Measurements from ENCODE around the gene AKAP8. TPM values are rescaled to one million over a fixed set of nuclear protein-coding genes. Genes with fewer than 3 reads are reported as not detected.
"Not testable (repeated sequence)": the region's sequence is repeated elsewhere in the genome, so short reads cannot be mapped to it uniquely, and the experiment has no call there.

AKAP8 gene
- total RNA-seq (2014; rRNA removed; shearing (Covaris generic)), result 9.5 and 11.6 TPM in 2 replicates

DNA sequence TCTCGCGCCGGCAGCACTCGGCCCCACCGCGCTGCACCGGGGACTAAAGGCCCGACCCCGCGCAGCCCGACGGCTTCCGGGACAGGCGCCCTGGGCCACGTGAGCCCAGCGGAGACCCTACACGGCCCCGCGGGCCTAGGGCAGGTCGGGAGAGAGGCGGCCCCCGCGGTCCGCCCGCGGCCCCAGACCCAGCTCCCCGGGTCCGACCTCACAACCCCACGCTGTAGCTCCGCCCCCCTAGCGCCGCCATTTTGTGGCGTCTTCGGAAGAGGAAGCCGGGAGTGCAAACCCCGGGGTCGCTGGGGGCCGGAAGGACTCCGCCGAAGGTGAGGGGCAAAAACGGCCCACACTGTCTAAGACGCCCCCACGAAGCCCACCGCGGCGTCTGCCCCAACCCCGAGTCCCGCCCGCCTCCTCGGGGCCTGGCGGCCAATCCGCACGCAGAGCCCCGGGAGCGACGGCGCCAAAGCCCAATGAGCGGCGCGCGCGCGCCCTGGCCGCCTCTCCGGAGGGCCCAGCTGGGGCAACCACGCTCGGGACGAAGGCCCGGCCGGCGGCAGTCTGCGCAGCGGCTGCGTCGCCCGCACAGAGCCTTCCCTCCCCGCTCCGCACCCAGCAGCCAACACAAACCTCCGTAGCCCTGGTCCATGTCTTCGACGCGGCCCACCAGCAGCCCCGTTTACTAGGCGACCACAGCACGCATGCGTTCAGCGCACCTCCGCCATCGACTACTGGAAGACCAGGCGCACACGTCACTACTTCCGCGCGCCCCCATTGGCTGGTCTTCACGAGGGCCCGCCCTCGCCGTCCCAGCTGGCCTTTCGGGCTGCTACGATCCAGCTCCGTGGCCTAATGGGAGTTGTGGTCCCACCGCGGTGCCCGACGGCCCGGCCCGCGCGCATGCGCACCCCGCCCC lies at the start of gene AKAP8:
AKAP8 (minus strand) TSS at position 705 of the 916 bp plus-strand sequence; CDS start at position 649, 56 bp downstream.
- peak; percentile 98 for DNase-seq (ENCODE audit: low read depth)

DNA sequence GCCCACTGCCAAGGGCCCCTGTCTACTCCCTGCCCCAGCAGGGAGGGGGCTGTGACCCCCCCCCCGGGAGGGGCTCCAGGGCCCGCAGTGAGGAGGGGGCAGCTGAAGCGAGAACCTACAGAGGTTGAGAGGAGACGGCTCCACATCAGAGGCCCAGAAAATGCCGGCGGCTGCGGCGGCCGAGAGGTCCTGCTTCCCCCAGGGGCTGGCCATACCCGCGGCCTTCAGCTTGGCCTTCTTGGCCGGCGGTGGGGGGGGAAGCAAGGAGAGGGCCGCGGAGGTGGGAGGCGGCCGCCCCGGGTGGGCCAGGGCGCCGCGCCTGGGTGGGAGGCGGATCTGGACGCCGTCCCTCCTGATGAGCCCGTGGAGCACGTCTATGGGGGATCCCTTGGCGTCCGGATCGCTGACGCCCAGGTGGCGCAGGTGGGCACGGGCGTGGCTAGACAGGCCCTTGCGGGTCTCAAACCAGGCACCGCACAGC lies 48.4 kb upstream of the AKAP8 start:
- no peak for DNase-seq (ENCODE audit: low read depth)

DNA sequence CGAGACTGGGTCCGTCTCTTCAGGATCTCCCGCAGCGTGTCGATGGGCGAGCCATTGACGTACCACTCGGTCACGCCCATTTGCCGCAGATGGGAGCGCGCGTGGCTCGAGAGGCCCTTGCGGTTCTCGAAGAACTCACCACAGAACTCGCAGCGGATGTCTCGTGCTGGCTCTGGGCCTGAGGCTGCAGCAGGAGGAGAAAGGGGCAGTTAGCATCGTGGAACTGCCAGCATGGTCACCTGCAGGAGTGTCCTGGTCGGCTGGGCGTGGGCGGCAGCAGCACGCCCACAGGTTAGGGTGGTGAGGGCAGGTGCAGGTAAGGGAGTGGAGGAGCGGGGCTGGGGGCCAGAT lies 47.7 kb upstream of the AKAP8 start:
- no peak for DNase-seq (ENCODE audit: low read depth)

DNA sequence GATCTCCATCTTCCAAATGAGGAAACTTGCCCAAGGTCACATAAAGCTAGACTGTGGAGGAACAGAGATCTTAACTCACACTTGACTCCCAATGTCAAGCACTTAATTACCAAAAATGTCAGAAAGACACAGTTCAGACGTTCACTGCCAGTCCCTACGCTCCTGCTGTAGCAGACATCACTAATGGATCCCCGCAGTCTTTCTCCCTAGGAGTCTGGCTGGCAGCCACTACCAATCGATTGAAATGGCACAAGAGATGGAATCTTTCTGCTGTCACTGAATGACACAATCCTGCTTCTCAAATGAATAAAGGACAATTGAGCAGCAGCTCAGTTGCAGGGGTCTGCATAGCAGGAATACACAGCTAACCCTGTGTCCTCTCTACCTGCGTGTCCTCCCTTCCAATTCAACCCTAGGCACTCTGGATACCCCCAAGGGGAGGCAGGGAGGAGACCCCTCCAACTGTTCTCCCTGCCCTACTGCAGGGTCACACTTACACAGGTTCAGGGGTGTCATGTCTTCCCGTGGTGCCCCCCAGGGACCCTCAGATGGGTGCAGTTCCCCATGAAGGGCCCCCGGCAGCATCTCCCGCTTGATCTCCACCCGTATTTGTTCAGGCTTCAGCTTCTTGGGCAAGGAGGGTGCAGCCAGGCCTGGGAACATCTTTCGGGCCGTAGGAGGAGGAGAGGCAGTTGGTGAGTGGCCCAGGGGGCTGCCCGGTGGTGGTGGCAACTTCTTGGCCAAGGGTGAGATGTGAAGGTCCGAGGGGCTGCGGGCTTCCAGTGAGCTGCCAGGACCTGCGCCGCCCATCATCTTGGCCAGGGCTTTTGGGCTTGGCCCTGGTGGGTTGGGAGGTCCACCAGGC lies 47.1 kb upstream of the AKAP8 start:
- peak; percentile 16 for DNase-seq (ENCODE audit: low read depth)

DNA sequence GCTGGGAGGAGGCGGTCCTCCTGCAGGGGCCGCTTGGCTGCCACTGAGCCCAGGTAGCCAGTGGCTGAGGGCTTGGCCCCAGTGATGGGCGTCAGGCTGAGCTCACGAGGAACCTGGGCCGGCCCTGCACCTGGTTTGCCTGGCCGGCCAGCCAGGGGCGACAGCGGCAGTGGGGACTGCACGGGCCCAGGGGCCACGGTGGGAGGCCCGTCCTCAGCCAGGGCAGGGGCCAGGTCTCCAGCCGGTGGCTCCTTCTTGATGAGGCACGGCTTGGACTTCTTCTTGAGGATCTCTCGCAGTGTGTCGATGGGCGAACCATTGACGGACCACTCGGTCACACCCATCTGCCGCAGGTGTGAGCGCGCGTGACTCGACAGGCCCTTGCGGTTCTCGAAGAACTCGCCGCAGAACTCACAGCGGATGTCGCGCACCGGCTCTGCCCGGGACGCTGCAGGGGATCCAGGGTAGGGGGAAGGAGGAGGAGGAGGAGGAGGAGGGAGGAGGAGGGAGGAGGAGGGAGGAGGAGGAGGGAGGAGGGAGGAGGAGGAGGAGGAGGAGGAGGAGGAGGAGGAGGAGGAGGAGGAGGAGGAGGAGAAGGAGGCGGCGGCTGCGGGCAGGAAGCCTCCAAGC lies 45.8 kb upstream of the AKAP8 start:
- no peak for DNase-seq (ENCODE audit: low read depth)

DNA sequence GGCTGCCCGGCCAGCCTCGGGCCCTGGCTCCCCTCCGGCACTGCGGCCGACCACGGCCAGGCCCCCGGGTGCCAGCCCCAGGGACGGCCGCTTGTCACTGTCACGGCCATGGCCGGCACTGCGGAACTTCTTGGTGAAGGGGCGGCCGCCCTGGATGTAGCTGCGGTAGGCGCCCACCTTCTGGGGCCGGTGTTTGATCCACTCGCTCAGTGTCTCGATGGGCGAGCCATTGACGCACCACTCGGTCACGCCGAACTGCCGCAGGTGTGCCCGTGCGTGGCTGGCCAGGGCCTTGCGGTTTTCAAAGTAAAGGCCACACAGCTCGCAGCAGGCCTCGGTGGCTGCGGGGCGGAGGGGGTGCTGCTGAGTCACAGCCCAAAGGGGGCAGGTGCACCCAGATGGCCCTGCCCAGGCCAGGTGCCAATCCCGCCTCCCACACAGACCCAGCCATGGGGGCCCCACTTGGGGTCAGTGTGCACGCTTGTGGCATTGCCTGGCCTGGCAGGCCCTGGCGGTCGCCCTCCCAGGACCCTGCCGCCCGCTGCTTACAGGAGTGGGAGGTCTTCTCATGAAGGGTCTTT lies 45.2 kb upstream of the AKAP8 start:
- no peak for DNase-seq (ENCODE audit: low read depth)

DNA sequence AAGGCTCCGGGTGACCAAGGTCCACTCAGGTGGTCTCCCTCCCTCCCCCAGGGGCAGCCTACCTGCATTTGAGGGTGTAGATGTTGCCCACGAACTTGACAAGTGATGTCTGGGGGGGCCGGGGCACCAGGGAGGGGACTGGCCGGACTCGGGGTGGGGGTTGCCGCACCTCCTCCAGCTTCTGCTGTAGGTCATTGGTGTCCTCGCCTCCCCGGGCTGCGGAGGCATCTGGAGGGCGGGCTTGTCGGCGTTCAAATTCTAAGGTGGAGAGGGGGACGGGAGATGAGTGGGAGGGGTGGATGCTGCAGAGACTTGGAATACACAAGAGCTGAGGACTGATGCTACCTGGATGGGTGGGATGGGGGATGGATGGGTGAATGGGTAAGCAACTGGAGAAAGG lies 44.5 kb upstream of the AKAP8 start:
- no peak for DNase-seq (ENCODE audit: low read depth)

DNA sequence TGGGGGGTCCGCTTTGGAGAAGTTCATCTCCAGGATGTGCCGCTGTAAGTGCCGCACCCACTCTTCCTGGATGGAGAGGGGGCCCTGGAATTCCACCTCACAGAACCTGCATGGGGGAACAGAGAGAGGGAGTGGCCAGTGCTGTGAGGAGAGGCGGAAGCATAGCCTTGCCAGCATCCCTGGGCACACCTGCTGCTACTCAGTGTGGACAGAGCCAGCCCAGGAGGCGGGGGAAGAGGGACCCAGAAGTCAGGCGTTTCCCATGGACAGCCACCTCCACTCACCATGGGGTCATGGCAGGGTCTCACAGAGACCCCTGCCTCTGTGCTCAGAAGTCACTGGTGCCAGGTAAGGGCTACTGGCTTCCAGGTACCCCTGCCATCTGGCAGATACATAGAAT lies 43.5 kb upstream of the AKAP8 start:
- no peak for DNase-seq (ENCODE audit: low read depth)

DNA sequence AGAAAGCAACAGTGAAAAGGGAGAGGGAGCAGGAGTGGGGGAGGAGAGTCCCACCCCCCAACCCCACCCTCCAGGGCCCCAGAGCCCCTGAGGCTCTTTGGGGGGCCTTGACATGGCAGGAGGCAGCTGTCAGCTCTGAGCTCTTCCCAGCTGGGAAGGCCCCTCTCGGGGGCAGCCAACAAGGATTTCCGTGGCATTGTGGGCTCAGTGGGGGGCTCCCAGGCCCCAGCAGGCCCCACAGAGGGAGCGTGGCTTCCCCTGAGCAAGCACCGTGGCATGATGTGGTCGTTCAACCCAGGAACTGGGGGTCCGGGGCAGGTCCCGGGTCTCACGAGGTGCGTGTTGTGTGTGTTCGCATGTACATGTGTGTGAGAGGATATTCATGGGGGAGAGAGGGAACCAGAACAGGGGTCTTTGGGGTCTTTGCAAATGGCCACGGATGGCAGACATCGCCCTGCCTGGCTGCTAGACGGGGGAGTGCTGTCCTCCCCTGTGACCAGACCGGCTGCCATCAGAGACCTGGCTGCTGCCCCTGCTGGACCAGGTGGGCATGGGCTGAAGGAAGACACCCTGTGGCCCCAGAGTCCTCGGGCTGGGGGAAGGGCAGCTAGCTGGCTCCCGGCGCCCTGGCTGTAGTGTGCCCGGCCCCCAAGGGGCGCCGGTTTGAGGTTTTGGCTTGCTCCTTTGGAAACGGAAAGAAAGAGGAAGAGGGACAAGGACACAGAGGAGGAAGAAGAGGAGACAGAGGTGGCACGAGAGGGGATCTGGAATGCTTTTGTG lies 42.9 kb upstream of the AKAP8 start:
- DNase-seq (ENCODE audit: low read depth), result no peak

DNA sequence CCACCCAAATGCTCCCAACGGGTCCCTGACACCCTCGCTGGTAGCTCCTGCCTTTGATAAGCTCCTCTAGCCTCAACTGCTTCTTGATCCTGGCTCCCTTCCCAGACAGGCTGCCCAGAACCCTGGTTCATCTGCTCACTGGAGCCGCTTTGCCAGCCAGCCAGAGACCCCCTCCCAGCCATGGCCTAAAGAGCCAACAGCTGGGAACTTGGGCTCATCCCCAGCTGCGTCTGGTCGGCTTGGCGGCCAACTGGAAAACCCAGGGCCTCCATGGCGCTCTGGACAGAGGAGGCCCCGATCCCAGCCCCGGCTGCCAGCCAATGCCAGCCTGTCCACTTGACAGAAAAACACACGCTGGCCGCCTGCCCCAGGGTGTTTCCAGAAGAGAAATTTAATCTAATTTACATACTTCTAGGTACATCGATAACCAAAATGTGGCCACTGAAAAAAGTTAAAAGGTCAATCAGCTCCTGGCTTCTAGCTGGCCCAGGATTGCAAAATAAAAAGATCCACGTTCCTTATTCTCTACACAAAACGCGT lies 42.2 kb upstream of the AKAP8 start:
- no peak for DNase-seq (ENCODE audit: low read depth)

DNA sequence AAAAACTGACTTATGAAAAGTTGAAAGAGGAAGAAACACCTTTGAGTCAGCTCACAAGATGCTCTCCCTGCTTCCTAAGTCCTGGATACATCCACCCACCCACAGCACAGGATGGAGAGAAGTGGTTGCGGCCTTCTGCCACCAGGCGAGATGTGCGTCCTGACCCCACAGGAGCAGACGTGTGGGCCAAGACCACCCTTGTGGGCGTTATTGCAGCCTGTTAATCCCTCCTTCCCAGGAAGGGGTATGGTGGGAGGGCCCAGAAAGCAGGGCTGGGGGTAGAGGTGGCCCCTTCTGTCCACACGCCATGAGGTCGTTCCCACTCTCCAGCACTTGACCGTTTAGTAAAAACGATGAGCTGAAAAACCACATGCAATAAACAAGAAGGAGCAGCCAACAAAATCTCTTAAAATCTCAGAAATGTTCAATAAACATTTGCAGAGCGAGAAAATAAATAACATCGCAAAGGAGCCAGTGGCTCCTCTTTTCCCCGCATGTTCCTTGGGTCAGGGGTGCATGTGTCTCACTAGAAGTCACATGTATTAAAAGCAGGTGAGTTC lies 41.6 kb upstream of the AKAP8 start:
- DNase-seq (ENCODE audit: low read depth), result no peak

DNA sequence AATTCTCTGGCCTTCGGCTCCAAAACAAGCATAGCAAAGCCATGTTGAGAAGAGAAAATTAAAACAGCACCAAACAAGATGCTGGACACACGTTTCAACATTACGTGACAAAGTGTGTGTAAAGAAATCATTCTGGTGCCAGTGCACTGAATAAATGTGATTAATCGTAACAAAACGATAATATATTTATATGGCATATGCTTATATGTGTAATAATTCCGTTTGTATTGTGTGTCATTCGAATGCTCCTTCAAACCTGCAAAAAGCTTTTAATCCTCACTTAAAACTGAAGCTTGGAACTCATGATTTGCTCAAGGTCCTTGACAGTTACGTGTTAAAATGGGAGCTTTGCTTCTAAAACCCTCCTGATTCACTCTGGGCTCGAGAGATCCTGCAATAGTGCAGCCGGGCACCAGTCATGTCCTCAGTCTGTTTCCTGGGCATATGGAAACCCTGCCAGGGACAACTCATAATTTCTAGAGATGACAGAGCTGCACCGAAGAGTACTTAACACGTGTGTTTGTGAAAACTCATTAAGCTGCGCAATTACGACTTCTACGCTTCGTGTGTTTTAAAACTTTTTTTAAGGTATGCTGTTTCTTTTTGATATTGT lies 39.9 kb upstream of the AKAP8 start:
- DNase-seq (ENCODE audit: low read depth), result peak; percentile 20

DNA sequence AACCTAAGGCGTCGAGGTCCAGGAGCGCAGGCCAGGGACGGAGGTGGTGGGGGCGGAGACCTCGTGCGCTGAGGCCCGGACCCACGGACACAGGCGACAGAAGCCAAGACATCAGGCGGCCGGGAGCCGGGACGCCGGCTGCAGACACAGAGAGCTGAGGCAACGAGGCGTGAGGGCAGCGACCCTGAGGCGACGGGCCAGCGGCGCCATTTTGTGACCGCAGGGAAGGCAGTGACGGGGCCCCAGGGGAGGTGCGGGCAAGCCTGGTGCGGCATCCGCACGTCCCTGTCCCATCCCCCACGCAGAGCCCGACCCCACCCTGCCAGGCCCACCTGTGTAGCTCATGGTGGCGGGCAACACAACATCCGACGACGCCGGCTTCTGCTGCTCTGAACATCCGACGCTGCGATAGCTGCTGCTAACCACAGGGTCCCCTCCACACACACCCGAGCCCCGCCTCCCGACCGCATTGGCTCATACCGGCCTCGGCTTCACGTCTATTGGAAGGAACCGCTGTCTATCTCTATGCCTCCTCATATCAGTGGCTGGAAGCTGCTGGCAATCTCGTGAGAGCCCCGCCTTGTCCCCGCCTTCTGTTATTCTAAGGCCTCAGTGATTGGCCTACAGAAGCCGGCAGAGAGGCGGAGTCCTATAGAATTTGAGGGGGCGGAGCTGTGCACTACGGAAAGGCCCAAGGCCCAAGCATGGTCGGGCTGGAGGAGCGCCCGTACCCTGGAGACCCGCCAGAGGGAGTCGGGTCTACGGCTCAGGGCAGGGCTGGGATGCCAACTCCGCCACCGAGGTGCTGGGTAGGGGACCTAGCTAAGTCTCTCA lies 39.2 kb upstream of the AKAP8 start, which contains the start of gene AKAP8L:
AKAP8L (minus strand) TSS at position 410 of the 834 bp plus-strand sequence; CDS start at position 345, 65 bp downstream.
- DNase-seq (ENCODE audit: low read depth), result peak; percentile 100

DNA sequence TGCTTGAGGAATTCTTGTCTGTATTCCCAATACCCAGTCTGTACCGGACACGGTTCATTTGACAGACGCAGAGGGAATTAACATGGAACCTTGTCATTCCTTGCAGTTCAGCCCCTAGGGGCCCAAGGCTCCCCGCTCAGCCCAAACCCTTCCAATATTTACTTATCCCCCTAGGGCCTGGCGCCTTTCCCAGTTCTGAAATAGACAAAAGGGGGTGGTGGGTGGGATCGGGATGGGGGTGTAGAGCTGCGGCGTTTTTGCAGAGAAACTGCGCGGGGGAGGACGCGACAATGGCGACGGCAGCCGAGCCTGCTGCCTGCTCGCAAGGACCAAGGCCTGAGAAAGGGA lies 38.6 kb upstream of the AKAP8 start:
- DNase-seq (ENCODE audit: low read depth), result peak; percentile 46

DNA sequence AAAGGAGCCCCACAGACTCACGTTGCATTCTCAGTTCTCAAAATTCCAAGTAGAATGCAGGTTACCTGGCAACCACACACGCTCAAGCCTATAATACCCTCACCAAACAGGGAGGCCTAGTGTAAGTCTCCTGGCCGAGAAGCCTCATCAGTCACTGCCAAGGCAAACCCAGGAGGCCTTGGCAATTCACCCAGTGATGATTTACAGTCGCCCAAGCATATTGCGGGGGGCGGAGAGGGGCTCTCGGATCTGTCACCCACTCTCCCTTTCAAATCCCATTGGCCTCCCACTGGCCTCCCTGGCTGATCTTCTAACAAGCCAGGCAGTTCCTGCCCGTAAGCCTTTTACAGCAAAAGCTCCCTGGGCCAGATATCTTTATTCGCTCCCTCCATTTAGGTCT lies 38.1 kb upstream of the AKAP8 start:
- DNase-seq (ENCODE audit: low read depth), result peak; percentile 20

DNA sequence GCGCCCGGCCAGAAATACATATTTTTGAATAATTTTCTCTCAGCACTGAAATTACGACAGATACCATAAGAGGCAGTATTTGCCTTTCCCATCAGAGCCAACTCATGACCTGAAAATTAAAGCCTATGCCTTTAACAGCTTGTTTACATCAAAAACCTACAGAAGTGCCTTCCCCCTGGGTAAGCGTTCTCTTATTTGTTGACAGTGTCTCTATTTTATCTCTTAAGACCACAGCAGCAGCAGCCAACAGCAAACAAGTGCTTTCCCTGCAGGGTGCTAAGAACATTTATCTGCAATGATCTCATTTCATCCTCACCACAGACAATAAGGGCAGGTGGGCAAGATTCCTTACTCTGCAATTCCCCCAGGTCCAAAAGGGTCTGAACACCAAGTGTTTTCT lies 33.2 kb upstream of the AKAP8 start:
- no peak for DNase-seq (ENCODE audit: low read depth)

DNA sequence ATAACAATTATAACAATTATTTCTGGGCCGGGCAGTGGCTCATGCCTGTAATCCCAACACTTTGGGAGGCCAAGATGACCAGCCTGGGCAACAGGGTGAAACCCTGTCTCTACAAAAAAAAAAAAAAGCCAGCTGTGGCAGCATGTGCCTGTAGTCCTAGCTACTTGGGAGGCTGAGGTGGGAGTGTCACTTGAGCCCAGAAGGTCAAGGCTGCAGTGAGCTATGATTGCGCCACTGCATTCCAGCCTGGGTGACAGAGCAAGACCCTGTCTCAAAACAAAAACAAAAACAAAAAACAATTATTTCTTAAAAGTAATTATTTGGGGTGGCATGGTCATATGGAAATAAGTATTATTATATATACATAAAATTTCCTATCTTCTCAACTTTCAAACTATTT lies 31.8 kb upstream of the AKAP8 start:
- not testable (repeated sequence) for DNase-seq (ENCODE audit: low read depth)

DNA sequence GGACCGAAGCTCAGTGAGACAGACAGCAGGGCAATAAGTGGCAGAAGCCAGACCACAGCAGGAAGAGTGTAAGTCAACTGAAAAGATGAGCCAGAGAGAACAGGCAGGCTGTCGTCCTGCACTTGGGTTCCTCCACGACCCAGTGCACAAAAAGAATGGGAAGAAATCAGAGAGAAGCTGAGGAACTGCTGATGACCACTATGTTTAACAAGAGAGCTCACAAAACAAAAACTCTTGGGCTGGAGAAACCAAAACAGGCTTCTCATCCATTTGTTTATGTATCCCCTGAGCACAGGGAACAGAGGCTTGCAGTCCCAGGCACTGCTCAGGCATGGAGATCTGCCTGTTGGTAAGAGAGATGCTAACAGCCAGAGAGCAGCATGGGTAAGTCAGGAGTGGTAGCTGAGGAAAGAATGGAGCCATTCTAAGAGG lies 25.2 kb upstream of the AKAP8 start:
- DNase-seq (ENCODE audit: low read depth), result no peak

All from RPMI7951 (cell line).